K562 (cell line): Measurements from ENCODE around the gene DVL2. TPM values are rescaled to one million over a fixed set of nuclear protein-coding genes. Genes with fewer than 3 reads are reported as not detected.

ENCODE experiments used
- BRF1 ChIP-seq: IDR thresholded peaks from 3 replicates; pipeline ENCODE4 v1.6.1; 2011; ENCODE audit warnings: borderline replicate concordance, mild to moderate bottlenecking; ENCODE audit not compliant: insufficient read length; ENCODE audit errors: extremely low read depth
- CREM ChIP-seq: IDR thresholded peaks from 2 replicates; pipeline ENCODE4 v1.6.1; 2014; ENCODE audit warnings: antibody characterized with exemption, low read depth
- DDX20 ChIP-seq: fragments of 450-650 bp; IDR thresholded peaks from 2 replicates; pipeline ENCODE4 v1.6.1; 2016; ENCODE audit warnings: missing genetic modification characterization, low read depth, mild to moderate bottlenecking, missing compliant biosample characterization, moderate library complexity
- EGR1 ChIP-seq: fragments of 450-650 bp; conservative IDR thresholded peaks from 2 replicates; pipeline ENCODE4 v1.6.1; 2017; ENCODE audit warnings: mild to moderate bottlenecking
- EP400 ChIP-seq: fragments of 450-650 bp; IDR thresholded peaks from 2 replicates; pipeline ENCODE4 v1.6.1; 2017; ENCODE audit warnings: antibody characterized with exemption, mild to moderate bottlenecking, moderate library complexity
- FOXK2 ChIP-seq, 2 experiments: fragments of 450-650 bp; IDR thresholded peaks in 1 of 2; conservative IDR thresholded peaks in 1 of 2; 2 replicates each; pipeline ENCODE4 v1.6.1; 2016; ENCODE audit warnings: low read depth in 2 of 2, mild to moderate bottlenecking in 1 of 2
- NFXL1 ChIP-seq: fragments of 450-650 bp; formaldehyde crosslinking; IDR thresholded peaks from 2 replicates; pipeline ENCODE4 v1.4.0; 2021; ENCODE audit warnings: mild to moderate bottlenecking
- TAF1 ChIP-seq: IDR thresholded peaks from 2 replicates; pipeline ENCODE4 v1.6.1; 2011; ENCODE audit warnings: mild to moderate bottlenecking, low read length, moderate library complexity; ENCODE audit not compliant: insufficient read depth, control insufficient read depth, severe bottlenecking; ENCODE audit errors: extremely low read depth
- WHSC1 ChIP-seq: IDR thresholded peaks from one replicate; pipeline ENCODE4 v1.6.1; 2012; ENCODE audit warnings: low read length, control low read depth, inconsistent platforms
- ZNF239 ChIP-seq: fragments of 250-450 bp; sonication (Bioruptor Pico); IDR thresholded peaks from 2 replicates; pipeline ENCODE4 v1.4.0; 2020; ENCODE audit warnings: mild to moderate bottlenecking
- polyA plus RNA-seq, 8 experiments: library from polyadenylated mRNA; depleted of rRNA in 4 of 8; stranded (reverse) in 5 of 8; unstranded in 3 of 8; fragments of >200 nt; fragmentation: Nextera tagmentation in 2 of 8; fragmentation: Illumina TruSeq in 1 of 8; extraction: Ambion mirVana in 2 of 8; extraction: Trizol in 1 of 8; gene quantifications; 2 replicates each; pipeline versions ENCODE4 v1.2.1 to v1.2.3, GENCODE V29; 2011 to 2014; ENCODE audit warnings: inconsistent platforms in 1 of 8, missing spikeins in 1 of 8
- total RNA-seq, 7 experiments: library from RNA; depleted of rRNA in 6 of 7; stranded (reverse); fragments of >200 nt in 6 of 7; fragmentation: Illumina TruSeq in 2 of 7; extraction: Trizol in 2 of 7; gene quantifications; 2 replicates each; pipeline versions ENCODE4 v1.2.1 to v1.2.3, GENCODE V29; 2011 to 2021; ENCODE audit warnings: low replicate concordance in 1 of 7
- TF ChIP-seq, protein P1 (sequence below): fragments of 450-650 bp; IDR thresholded peaks from 2 replicates; pipeline ENCODE4 v1.6.1; 2016; ENCODE audit warnings: low read depth
- TF ChIP-seq, protein P2 (sequence below): sonication (generic); formaldehyde crosslinking; IDR thresholded peaks from 2 replicates; pipeline ENCODE4 v1.8.0; 2023; ENCODE audit warnings: mild to moderate bottlenecking, missing genetic modification reagents
- TF ChIP-seq, protein P3 (sequence below): fragments of 200-800 bp; sonication (Bioruptor generic); IDR thresholded peaks from 2 replicates; pipeline ENCODE4 v1.6.1; 2017; ENCODE audit warnings: missing genetic modification characterization, missing compliant biosample characterization

DVL2 gene
- total and polyA plus RNA-seq, 9 of the 15 experiments (the other 6 are each of a cell fraction or from before 2014, with no cell fraction given), result 1.3 to 49.5 (median 24.3) TPM

- TF ChIP-seq, protein P1, sequence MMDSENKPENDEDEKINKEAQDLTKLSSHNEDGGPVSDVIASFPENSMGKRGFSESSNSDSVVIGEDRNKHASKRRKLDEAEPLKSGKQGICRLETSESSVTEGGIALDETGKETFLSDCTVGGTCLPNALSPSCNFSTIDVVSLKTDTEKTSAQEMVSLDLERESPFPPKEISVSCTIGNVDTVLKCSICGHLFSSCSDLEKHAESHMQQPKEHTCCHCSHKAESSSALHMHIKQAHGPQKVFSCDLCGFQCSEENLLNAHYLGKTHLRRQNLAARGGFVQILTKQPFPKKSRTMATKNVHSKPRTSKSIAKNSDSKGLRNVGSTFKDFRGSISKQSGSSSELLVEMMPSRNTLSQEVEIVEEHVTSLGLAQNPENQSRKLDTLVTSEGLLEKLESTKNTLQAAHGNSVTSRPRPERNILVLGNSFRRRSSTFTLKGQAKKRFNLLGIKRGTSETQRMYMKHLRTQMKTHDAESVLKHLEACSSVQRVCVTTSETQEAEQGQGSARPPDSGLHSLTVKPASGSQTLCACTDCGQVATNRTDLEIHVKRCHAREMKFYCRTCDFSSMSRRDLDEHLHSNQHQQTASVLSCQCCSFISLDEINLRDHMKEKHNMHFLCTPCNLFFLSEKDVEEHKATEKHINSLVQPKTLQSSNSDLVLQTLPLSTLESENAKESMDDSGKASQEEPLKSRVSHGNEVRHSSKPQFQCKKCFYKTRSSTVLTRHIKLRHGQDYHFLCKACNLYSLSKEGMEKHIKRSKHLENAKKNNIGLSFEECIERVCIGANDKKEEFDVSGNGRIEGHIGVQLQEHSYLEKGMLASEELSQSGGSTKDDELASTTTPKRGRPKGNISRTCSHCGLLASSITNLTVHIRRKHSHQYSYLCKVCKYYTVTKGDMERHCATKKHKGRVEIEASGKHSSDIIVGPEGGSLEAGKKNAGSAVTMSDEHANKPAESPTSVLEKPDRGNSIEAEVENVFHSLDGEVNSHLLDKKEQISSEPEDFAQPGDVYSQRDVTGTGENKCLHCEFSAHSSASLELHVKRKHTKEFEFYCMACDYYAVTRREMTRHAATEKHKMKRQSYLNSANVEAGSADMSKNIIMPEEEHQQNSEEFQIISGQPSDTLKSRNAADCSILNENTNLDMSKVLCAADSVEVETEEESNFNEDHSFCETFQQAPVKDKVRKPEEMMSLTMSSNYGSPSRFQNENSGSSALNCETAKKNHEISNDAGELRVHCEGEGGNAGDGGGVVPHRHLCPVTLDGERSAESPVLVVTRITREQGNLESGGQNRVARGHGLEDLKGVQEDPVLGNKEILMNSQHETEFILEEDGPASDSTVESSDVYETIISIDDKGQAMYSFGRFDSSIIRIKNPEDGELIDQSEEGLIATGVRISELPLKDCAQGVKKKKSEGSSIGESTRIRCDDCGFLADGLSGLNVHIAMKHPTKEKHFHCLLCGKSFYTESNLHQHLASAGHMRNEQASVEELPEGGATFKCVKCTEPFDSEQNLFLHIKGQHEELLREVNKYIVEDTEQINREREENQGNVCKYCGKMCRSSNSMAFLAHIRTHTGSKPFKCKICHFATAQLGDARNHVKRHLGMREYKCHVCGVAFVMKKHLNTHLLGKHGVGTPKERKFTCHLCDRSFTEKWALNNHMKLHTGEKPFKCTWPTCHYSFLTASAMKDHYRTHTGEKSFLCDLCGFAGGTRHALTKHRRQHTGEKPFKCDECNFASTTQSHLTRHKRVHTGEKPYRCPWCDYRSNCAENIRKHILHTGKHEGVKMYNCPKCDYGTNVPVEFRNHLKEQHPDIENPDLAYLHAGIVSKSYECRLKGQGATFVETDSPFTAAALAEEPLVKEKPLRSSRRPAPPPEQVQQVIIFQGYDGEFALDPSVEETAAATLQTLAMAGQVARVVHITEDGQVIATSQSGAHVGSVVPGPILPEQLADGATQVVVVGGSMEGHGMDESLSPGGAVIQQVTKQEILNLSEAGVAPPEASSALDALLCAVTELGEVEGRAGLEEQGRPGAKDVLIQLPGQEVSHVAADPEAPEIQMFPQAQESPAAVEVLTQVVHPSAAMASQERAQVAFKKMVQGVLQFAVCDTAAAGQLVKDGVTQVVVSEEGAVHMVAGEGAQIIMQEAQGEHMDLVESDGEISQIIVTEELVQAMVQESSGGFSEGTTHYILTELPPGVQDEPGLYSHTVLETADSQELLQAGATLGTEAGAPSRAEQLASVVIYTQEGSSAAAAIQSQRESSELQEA, result no peak
- TF ChIP-seq EP400, result peak; percentile 94
- no peak for TF ChIP-seq NFXL1 (CRISPR knock-in tag)
- TF ChIP-seq DDX20, result no peak
- TF ChIP-seq EGR1, result peak; percentile 97
- TF ChIP-seq ZNF239 (CRISPR knock-in tag), result no peak
- TF ChIP-seq, protein P2, sequence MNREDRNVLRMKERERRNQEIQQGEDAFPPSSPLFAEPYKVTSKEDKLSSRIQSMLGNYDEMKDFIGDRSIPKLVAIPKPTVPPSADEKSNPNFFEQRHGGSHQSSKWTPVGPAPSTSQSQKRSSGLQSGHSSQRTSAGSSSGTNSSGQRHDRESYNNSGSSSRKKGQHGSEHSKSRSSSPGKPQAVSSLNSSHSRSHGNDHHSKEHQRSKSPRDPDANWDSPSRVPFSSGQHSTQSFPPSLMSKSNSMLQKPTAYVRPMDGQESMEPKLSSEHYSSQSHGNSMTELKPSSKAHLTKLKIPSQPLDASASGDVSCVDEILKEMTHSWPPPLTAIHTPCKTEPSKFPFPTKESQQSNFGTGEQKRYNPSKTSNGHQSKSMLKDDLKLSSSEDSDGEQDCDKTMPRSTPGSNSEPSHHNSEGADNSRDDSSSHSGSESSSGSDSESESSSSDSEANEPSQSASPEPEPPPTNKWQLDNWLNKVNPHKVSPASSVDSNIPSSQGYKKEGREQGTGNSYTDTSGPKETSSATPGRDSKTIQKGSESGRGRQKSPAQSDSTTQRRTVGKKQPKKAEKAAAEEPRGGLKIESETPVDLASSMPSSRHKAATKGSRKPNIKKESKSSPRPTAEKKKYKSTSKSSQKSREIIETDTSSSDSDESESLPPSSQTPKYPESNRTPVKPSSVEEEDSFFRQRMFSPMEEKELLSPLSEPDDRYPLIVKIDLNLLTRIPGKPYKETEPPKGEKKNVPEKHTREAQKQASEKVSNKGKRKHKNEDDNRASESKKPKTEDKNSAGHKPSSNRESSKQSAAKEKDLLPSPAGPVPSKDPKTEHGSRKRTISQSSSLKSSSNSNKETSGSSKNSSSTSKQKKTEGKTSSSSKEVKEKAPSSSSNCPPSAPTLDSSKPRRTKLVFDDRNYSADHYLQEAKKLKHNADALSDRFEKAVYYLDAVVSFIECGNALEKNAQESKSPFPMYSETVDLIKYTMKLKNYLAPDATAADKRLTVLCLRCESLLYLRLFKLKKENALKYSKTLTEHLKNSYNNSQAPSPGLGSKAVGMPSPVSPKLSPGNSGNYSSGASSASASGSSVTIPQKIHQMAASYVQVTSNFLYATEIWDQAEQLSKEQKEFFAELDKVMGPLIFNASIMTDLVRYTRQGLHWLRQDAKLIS (CRISPR knock-in tag), result peak; percentile 52; the same call in 1 of the 2 replicates
- TF ChIP-seq, protein P3, sequence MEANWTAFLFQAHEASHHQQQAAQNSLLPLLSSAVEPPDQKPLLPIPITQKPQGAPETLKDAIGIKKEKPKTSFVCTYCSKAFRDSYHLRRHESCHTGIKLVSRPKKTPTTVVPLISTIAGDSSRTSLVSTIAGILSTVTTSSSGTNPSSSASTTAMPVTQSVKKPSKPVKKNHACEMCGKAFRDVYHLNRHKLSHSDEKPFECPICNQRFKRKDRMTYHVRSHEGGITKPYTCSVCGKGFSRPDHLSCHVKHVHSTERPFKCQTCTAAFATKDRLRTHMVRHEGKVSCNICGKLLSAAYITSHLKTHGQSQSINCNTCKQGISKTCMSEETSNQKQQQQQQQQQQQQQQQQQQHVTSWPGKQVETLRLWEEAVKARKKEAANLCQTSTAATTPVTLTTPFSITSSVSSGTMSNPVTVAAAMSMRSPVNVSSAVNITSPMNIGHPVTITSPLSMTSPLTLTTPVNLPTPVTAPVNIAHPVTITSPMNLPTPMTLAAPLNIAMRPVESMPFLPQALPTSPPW (CRISPR knock-in tag), result peak; percentile 89
- TF ChIP-seq CREM, result peak; percentile 97
- TF ChIP-seq TAF1, result peak; percentile 86
- TF ChIP-seq BRF1, result no peak
- no peak for TF ChIP-seq WHSC1
- TF ChIP-seq FOXK2 (conservative IDR thresholded peaks at IDR 0.05 in 1 of 2, IDR thresholded peaks at IDR 0.05 in 1 of 2; ENCODE audit: low read depth in 2 of 2), result peak; percentile 48 to 66; a peak in 2 of 4 replicates
Measured at GRCh38 chr17:7252176-7253043, 18.1 kb upstream of the DVL2 start, which contains the start of gene ELP5 (continued).
